ENCODE results near the gene GPRC5B. TPM values are rescaled to one million over a fixed set of nuclear protein-coding genes. Genes with fewer than 3 reads are reported as not detected.

The GPRC5B gene
- total and polyA plus RNA-seq, 9 donors = 24.3 to 99.9 (median 46.9) TPM

DNA sequence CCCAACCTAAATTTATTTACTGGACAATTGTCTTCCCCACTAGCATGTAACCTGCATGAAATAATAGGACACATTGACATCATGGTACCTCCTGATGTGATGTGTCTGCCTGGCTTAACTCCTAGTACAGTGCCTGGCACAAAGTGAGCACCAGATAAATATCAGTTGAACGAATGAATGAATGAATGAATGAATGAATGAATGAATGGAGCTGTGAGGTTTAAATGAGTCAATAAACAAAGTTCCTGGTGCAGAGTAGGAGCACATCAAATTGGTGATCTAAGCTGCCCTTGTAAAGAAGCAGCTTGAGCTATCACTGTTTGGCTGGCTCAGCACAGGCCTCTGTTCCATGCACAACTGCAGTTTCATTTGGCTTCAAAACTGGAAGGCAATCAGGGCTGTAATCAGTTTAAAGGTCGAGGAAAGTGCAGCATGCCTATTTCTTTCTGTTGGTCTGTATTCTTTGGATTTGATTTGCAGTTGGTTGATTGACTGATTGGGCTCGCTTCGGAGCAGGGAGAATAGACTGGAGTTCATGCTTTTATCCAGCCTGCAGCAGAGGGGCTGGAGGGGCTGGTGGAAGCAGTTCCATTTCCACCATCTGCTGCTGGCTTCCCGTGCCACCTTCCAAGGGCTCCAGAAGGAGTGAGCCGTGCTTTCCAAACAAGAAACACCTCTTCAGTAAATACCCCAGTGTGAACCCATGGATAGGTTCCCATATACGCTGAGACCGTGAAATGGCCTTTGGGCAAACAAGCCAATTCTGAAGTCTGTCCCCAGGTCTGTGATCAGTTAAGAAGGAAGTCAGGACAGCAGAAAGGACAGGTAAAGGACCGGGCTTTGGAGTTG, 54.6 kb downstream of the GPRC5B start:
- TF ChIP-seq POLR2A (IDR thresholded peaks at IDR 0.05) = no peak
- no peak for TF ChIP-seq EP300 (IDR thresholded peaks at IDR 0.05)
- TF ChIP-seq, protein P1, sequence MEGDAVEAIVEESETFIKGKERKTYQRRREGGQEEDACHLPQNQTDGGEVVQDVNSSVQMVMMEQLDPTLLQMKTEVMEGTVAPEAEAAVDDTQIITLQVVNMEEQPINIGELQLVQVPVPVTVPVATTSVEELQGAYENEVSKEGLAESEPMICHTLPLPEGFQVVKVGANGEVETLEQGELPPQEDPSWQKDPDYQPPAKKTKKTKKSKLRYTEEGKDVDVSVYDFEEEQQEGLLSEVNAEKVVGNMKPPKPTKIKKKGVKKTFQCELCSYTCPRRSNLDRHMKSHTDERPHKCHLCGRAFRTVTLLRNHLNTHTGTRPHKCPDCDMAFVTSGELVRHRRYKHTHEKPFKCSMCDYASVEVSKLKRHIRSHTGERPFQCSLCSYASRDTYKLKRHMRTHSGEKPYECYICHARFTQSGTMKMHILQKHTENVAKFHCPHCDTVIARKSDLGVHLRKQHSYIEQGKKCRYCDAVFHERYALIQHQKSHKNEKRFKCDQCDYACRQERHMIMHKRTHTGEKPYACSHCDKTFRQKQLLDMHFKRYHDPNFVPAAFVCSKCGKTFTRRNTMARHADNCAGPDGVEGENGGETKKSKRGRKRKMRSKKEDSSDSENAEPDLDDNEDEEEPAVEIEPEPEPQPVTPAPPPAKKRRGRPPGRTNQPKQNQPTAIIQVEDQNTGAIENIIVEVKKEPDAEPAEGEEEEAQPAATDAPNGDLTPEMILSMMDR (IDR thresholded peaks at IDR 0.05) = no peak
- Histone ChIP-seq H3K4me1 (ENCODE audit: insufficient read depth) (peaks cover 2% of the 10 kb centered on the region), H3K27me3 (no peaks in the 10 kb centered on the region), H3K9me3 (no peaks in the 10 kb centered on the region), H3K27ac (no peak overlapping the region), H3K4me3 (no peak overlapping the region), H3K36me3 (no peaks in the 10 kb centered on the region)
- intact Hi-C loops (cut with DNase I) = no loop called here
- 93 to 95% (median 94%) methylated on average over 9 of the region's 9 CpGs for WGBS, 3 donors
- no peak for DNase-seq

DNA sequence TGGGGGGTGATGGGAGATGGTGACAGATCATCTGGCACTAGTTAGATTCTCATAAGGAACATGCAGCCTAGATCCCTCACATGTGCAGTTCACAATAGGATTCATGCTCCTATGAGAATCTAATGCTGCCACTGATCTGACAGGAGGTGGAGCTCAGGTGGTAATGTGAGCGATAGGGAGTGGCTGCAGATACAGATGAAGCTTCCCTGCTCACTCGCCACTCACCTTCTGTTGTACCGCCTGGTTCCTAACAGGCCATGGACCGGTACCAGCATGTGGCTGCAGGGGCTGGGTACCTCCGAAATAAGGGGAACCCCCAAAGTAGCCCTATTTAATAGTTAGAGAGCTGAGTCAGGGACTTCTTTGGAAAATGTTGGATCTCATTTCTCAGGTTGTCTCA, 60.4 kb downstream of the GPRC5B start:
- TF ChIP-seq, protein P1 (IDR thresholded peaks at IDR 0.05) = no peak
- TF ChIP-seq POLR2A (IDR thresholded peaks at IDR 0.05) = no peak
- TF ChIP-seq EP300 (IDR thresholded peaks at IDR 0.05) = no peak
- H3K27ac ChIP-seq = no peak overlapping the region
- no peaks in the 10 kb centered on the region for H3K27me3 ChIP-seq
- no peak for DNase-seq
- H3K36me3 ChIP-seq = no peaks in the 10 kb centered on the region
- no peaks in the 10 kb centered on the region for H3K9me3 ChIP-seq
- 94 to 97% (median 95%) methylated on average over 5 of the region's 5 CpGs for WGBS, 3 donors
- intact Hi-C loops (cut with DNase I) = loop anchor here in 1 of 4 donors (5.0 kb wide), 1 partner anchor 237 kb away; no protein-coding TSS in a partner anchor
- no peaks in the 10 kb centered on the region for H3K4me1 ChIP-seq (ENCODE audit: insufficient read depth)
- H3K4me3 ChIP-seq = no peak overlapping the region

- intact Hi-C loops (cut with DNase I) = loop anchor here in 1 of 4 donors (5.0 kb wide), 1 partner anchor 236 kb away; no protein-coding TSS in a partner anchor
- TF ChIP-seq EP300 (IDR thresholded peaks at IDR 0.05) = no peak
- no peak for TF ChIP-seq POLR2A (IDR thresholded peaks at IDR 0.05)
- TF ChIP-seq, protein P1 (IDR thresholded peaks at IDR 0.05) = no peak
- Histone ChIP-seq H3K36me3 (no peaks in the 10 kb centered on the region), H3K27ac (no peak overlapping the region), H3K4me3 (no peak overlapping the region), H3K4me1 (ENCODE audit: insufficient read depth) (no peaks in the 10 kb centered on the region), H3K9me3 (no peaks in the 10 kb centered on the region), H3K27me3 (no peaks in the 10 kb centered on the region)
- DNase-seq = no peak
- WGBS, 3 donors = 92 to 95% (median 93%) methylated on average over 6 of the region's 6 CpGs
Observed at GRCh38 chr16:19823322-19823721, 61.3 kb downstream of the GPRC5B start.

DNA sequence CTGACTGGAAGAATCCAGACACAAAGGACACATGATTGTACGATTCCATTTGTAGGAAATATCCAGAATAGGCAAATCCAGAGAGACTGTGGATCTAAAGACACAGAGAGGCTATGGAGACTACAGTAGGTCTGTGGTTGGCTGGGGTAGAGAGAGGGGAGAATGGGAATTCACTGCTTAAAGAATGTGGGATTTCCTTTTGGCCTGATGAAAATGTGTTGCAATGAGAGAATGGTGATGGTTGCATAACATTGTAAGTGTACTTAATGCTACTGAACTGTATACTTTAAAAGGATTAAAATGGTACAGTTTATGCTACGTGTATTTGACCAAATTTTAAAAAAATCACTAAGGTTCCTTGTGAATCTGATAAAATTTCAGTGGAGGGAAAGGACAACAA, 62.1 kb downstream of the GPRC5B start:
- intact Hi-C loops (cut with DNase I) = loop anchor here in 1 of 4 donors (5.0 kb wide), 1 partner anchor 235 kb away; no protein-coding TSS in a partner anchor
- DNase-seq = no peak
- Histone ChIP-seq H3K4me3 (no peak overlapping the region), H3K36me3 (no peaks in the 10 kb centered on the region), H3K9me3 (no peaks in the 10 kb centered on the region), H3K27me3 (no peaks in the 10 kb centered on the region), H3K4me1 (ENCODE audit: insufficient read depth) (no peaks in the 10 kb centered on the region), H3K27ac (no peak overlapping the region)
- WGBS, 3 donors = 87 to 95% (median 94%) methylated on average over 2 of the region's 2 CpGs
- TF ChIP-seq EP300 (IDR thresholded peaks at IDR 0.05) (no peak), POLR2A (IDR thresholded peaks at IDR 0.05) (no peak)
- TF ChIP-seq, protein P1 (IDR thresholded peaks at IDR 0.05) = no peak
